Kidney (tissue), 14 donors: ENCODE measurements around the gene JAKMIP1. TPM values are rescaled to one million over a fixed set of nuclear protein-coding genes. Genes with fewer than 3 reads are reported as not detected.

Experiments
- DNase-seq, 5 donors: peaks; one replicate each; pipeline ENCODE4 v3.0.0-alpha.2; 2013 to 2020
- FAIRE-seq: peaks from 2 replicates; lab custom pipeline; 2012; peaks lifted over from hg19 to GRCh38; lab: Jason Lieb, UNC
- H3K27ac ChIP-seq, 2 donors: one replicate each; pipeline ENCODE4 v1.7.0; 2013; ENCODE audit warnings: low read depth in 2 of 2, low read length in 2 of 2, inconsistent platforms in 1 of 2
- H3K27me3 ChIP-seq: one replicate; pipeline ENCODE4 v1.7.1; 2013; ENCODE audit warnings: low read length, inconsistent platforms; ENCODE audit not compliant: control insufficient read depth, insufficient read depth
- H3K36me3 ChIP-seq, 3 donors: one replicate each; pipeline versions ENCODE4 v1.7.0 to v1.7.1; 2013; ENCODE audit warnings: low read length in 3 of 3, control low read depth in 1 of 3, inconsistent platforms in 1 of 3; ENCODE audit not compliant: insufficient read depth in 3 of 3, control insufficient read depth in 2 of 3
- H3K4me1 ChIP-seq, 3 donors: one replicate each; pipeline versions ENCODE4 v1.7.0 to v1.7.1; 2013; ENCODE audit warnings: low read length in 3 of 3, inconsistent platforms in 1 of 3, low read depth in 1 of 3; ENCODE audit not compliant: control insufficient read depth in 2 of 3, insufficient read depth in 2 of 3
- H3K4me3 ChIP-seq, 3 donors: one replicate each; pipeline versions ENCODE4 v1.7.0 to v1.8.1; 2013; ENCODE audit warnings: low read length in 3 of 3, control low read depth in 1 of 3, inconsistent platforms in 1 of 3
- H3K9ac ChIP-seq, 3 donors: one replicate each; pipeline versions ENCODE4 v1.7.0 to v1.7.1; 2013; ENCODE audit warnings: low read length in 3 of 3, control low read depth in 1 of 3, inconsistent platforms in 1 of 3
- H3K9me3 ChIP-seq, 3 donors: one replicate each; pipeline versions ENCODE4 v1.7.0 to v1.7.1; 2013; ENCODE audit warnings: low read length in 3 of 3, control low read depth in 1 of 3, inconsistent platforms in 1 of 3; ENCODE audit not compliant: control insufficient read depth in 2 of 3, insufficient read depth in 1 of 3
- CTCF ChIP-seq: IDR thresholded peaks from 3 replicates; pipeline ENCODE4 v1.5.1; 2012; ENCODE audit warnings: mild to moderate bottlenecking, moderate library complexity, borderline replicate concordance; ENCODE audit not compliant: insufficient read depth; ENCODE audit errors: extremely low read depth
- intact Hi-C: fragments of 100-400 bp; cut with DNase I; formaldehyde crosslinking; loops from one replicate; pipeline ENCODE4 v1.11.1; 2022
- polyA plus RNA-seq: library from polyadenylated mRNA; stranded (reverse); fragments of 350-450 nt; fragmentation: Illumina TruSeq; extraction: RNeasy Lipid Tissue Mini Kit (QIAGEN cat#74804); gene quantifications from one replicate; pipeline ENCODE4 v1.2.3, GENCODE V29; 2014; ENCODE audit warnings: low read depth, low replicate concordance; ENCODE audit not compliant: insufficient read depth
- total RNA-seq: library from RNA; stranded (reverse); fragmentation: NEBNext Ultra II Directional; extraction: Animal tissue kit (Norgen Biotek cat#: 25700); gene quantifications from one replicate; pipeline ENCODE4 v1.2.1, GENCODE V29; 2021
- donor health status: control.
- donor health status: control.
- donor health status: control.
- donor health status: control.
- donor health status: control.
- donor health status: DM: yes; HTN: yes; CAD: no.
- donor health status: Normal renal cell carcinoma (clear cell type).

The JAKMIP1 gene
- total and polyA plus RNA-seq, 2 donors from 2014 or later, result 0.69 TPM; not detected in 1

GRCh38 chr4:6134612-6135220 is 65.6 kb downstream of the JAKMIP1 start:
- H3K27ac ChIP-seq, result no peak overlapping the region
- FAIRE-seq (no peak), DNase-seq (no peak)
- H3K4me1 ChIP-seq, result no peaks in the 10 kb centered on the region
- no peaks in the 10 kb centered on the region for H3K36me3 ChIP-seq
- intact Hi-C loops, result no loop called here
- no peak overlapping the region for H3K9ac ChIP-seq
- no peak for TF ChIP-seq CTCF
- no peaks in the 10 kb centered on the region for H3K27me3 ChIP-seq
- no peaks in the 10 kb centered on the region for H3K9me3 ChIP-seq
- H3K4me3 ChIP-seq, result no peak overlapping the region

- intact Hi-C loops, result no loop called here
- Histone ChIP-seq H3K9me3 (no peaks in the 10 kb centered on the region), H3K27ac (no peak overlapping the region), H3K4me1 (no peaks in the 10 kb centered on the region), H3K36me3 (no peaks in the 10 kb centered on the region), H3K9ac (no peak overlapping the region), H3K4me3 (no peak overlapping the region), H3K27me3 (no peaks in the 10 kb centered on the region)
- FAIRE-seq (no peak), DNase-seq (no peak)
- TF ChIP-seq CTCF, result no peak
Observed at GRCh38 chr4:6132716-6133115, 67.6 kb downstream of the JAKMIP1 start.

GRCh38 chr4:6128221-6128850 is 72.0 kb downstream of the JAKMIP1 start:
- no peaks in the 10 kb centered on the region for H3K9me3 ChIP-seq
- no peak for DNase-seq
- no peaks in the 10 kb centered on the region for H3K4me1 ChIP-seq
- H3K9ac ChIP-seq, result no peak overlapping the region
- no peak overlapping the region for H3K27ac ChIP-seq
- intact Hi-C loops, result no loop called here
- FAIRE-seq, result no peak
- H3K36me3 ChIP-seq, result no peaks in the 10 kb centered on the region
- no peaks in the 10 kb centered on the region for H3K27me3 ChIP-seq
- no peak for TF ChIP-seq CTCF
- no peak overlapping the region for H3K4me3 ChIP-seq
